Keratinocyte (primary cell): ENCODE data around the gene PIWIL1. TPM values are rescaled to one million over a fixed set of nuclear protein-coding genes. Genes with fewer than 3 reads are reported as not detected.

Source experiments
- DNase-seq: peaks from one replicate; pipeline ENCODE4 v3.0.0-alpha.2; 2011; ENCODE audit warnings: low read depth, missing footprints, low spot score
- FAIRE-seq: peaks from 2 replicates; lab custom pipeline; 2011; peaks lifted over from hg19 to GRCh38; lab: Jason Lieb, UNC
- H2AFZ ChIP-seq: 2 replicates; pipeline ENCODE4 v1.6.0; 2012; ENCODE audit warnings: low read length, control low read depth, inconsistent platforms; ENCODE audit not compliant: control insufficient read depth
- H3K27ac ChIP-seq: 2 replicates; pipeline ENCODE4 v1.5.1; 2011; ENCODE audit warnings: low read length; ENCODE audit not compliant: control insufficient read depth, insufficient read depth
- H3K27me3 ChIP-seq: 3 replicates; pipeline ENCODE4 v1.6.0; 2011; ENCODE audit warnings: low read length; ENCODE audit not compliant: control insufficient read depth, insufficient read depth; ENCODE audit errors: extremely low read depth
- H3K36me3 ChIP-seq, 2 experiments: 2 replicates in 1 of 2; 3 replicates in 1 of 2; pipeline ENCODE4 v1.5.1; 2011; ENCODE audit warnings: low read length in 2 of 2, mild to moderate bottlenecking in 1 of 2; ENCODE audit not compliant: control insufficient read depth in 2 of 2, insufficient read depth in 2 of 2; ENCODE audit errors: extremely low read depth in 1 of 2
- H3K4me1 ChIP-seq: 3 replicates; pipeline ENCODE4 v1.5.1; 2011; ENCODE audit warnings: low read length; ENCODE audit not compliant: control insufficient read depth, insufficient read depth; ENCODE audit errors: extremely low read depth
- H3K4me2 ChIP-seq: 3 replicates; pipeline ENCODE4 v1.6.0; 2011; ENCODE audit warnings: low read depth, low read length; ENCODE audit not compliant: control insufficient read depth, insufficient read depth; ENCODE audit errors: extremely low read depth
- H3K4me3 ChIP-seq, 3 experiments: fragments of 200-600 bp in 1 of 3; sonication (generic) in 1 of 3; 2 replicates in 2 of 3; 3 replicates in 1 of 3; pipeline ENCODE4 v1.5.1; 2011 to 2016; ENCODE audit warnings: low read length in 3 of 3, mild to moderate bottlenecking in 3 of 3, control low read depth in 2 of 3, inconsistent platforms in 1 of 3, low read depth in 1 of 3, mixed read lengths in 1 of 3, mixed run types in 1 of 3, moderate library complexity in 1 of 3; ENCODE audit not compliant: control insufficient read depth in 2 of 3, insufficient read depth in 2 of 3; ENCODE audit errors: extremely low read depth in 1 of 3
- H3K79me2 ChIP-seq: 2 replicates; pipeline ENCODE4 v1.6.0; 2012; ENCODE audit warnings: low read length; ENCODE audit not compliant: control insufficient read depth, insufficient read depth
- H3K9ac ChIP-seq: 3 replicates; pipeline ENCODE4 v1.6.0; 2011; ENCODE audit warnings: low read length; ENCODE audit not compliant: control insufficient read depth, insufficient read depth; ENCODE audit errors: extremely low read depth
- H3K9me1 ChIP-seq: 3 replicates; pipeline ENCODE4 v1.6.0; 2011; ENCODE audit warnings: low read length; ENCODE audit not compliant: control insufficient read depth, insufficient read depth; ENCODE audit errors: extremely low read depth
- H3K9me3 ChIP-seq: 2 replicates; pipeline ENCODE4 v1.5.1; 2012; ENCODE audit warnings: low read depth, low read length; ENCODE audit not compliant: control insufficient read depth
- H4K20me1 ChIP-seq: 3 replicates; pipeline ENCODE4 v1.6.0; 2011; ENCODE audit warnings: low read length; ENCODE audit not compliant: control insufficient read depth, insufficient read depth; ENCODE audit errors: extremely low read depth
- CTCF ChIP-seq, 3 experiments: IDR thresholded peaks in 1 of 3; conservative IDR thresholded peaks in 1 of 3; optimal IDR thresholded peaks in 1 of 3; 2 replicates in 2 of 3; 3 replicates in 1 of 3; pipeline versions ENCODE3 to v1.5.1; 2011; ENCODE audit warnings: low read length in 3 of 3, mild to moderate bottlenecking in 3 of 3, moderate library complexity in 2 of 3, control low read depth in 1 of 3, inconsistent platforms in 1 of 3; ENCODE audit not compliant: insufficient read depth in 2 of 3; ENCODE audit errors: extremely low read depth in 1 of 3
- EZH2 ChIP-seq: IDR thresholded peaks from one replicate; pipeline ENCODE4 v1.6.1; 2012; ENCODE audit warnings: inconsistent platforms, mild to moderate bottlenecking, low read length, moderate library complexity
- dilution Hi-C: fragments of 300-500 bp; cut with MboI; formaldehyde crosslinking; loops from one replicate; pipeline ENCODE4 v1.7.0; 2020; ENCODE audit warnings: low sequenced_read_pairs; ENCODE audit not compliant: extremely low pct_ligation_motif_present
- polyA plus RNA-seq, 5 experiments: library from polyadenylated mRNA; depleted of rRNA in 3 of 5; stranded (reverse) in 3 of 5; stranded (forward) in 1 of 5; unstranded in 1 of 5; fragments of >200 nt; gene quantifications; 1 replicate in 1 of 5; 2 replicates in 3 of 5; 3 replicates in 1 of 5; pipeline versions ENCODE4 v1.2.1 to v1.2.3, GENCODE V29; 2011 to 2012; ENCODE audit warnings: missing spikeins in 2 of 5, low read depth in 1 of 5, low replicate concordance in 1 of 5

The PIWIL1 gene
- polyA plus RNA-seq, 1 donor (not counting 4 experiments of a cell fraction or from before 2014, with no cell fraction given) = 0.13 TPM

GRCh38 chr12:130298322-130299021, 39.2 kb upstream of the PIWIL1 start:
- Histone ChIP-seq H3K27me3 (peaks cover 4% of the 10 kb centered on the region), H3K9me1 (no peaks in the 10 kb centered on the region), H2AFZ (no peak overlapping the region), H3K36me3 (no peaks in the 10 kb centered on the region), H3K79me2 (no peaks in the 10 kb centered on the region), H3K9ac (no peak overlapping the region), H3K27ac (no peak overlapping the region), H3K4me3 (no peak overlapping the region), H3K4me1 (no peaks in the 10 kb centered on the region), H3K9me3 (no peaks in the 10 kb centered on the region), H3K4me2 (no peak overlapping the region), H4K20me1 (no peaks in the 10 kb centered on the region)
- dilution Hi-C loops = no loop called here
- no peak for DNase-seq
- no peak for TF ChIP-seq CTCF (optimal IDR thresholded peaks at IDR 0.05 in 1 of 3, IDR thresholded peaks at IDR 0.05 in 1 of 3, conservative IDR thresholded peaks at IDR 0.05 in 1 of 3; ENCODE audit: extremely low read depth in 1 of 3, insufficient read depth in 2 of 3, low read length in 3 of 3)
- no peak for TF ChIP-seq EZH2
- FAIRE-seq = no peak

- no peaks in the 10 kb centered on the region for H3K36me3 ChIP-seq
- H3K9me1 ChIP-seq = no peaks in the 10 kb centered on the region
- no peak overlapping the region for H2AFZ ChIP-seq
- no peaks in the 10 kb centered on the region for H3K79me2 ChIP-seq
- no peak for TF ChIP-seq CTCF (optimal IDR thresholded peaks at IDR 0.05 in 1 of 3, IDR thresholded peaks at IDR 0.05 in 1 of 3, conservative IDR thresholded peaks at IDR 0.05 in 1 of 3; ENCODE audit: extremely low read depth in 1 of 3, insufficient read depth in 2 of 3, low read length in 3 of 3)
- TF ChIP-seq EZH2 = no peak
- H3K4me3 ChIP-seq = no peak overlapping the region
- H4K20me1 ChIP-seq = no peaks in the 10 kb centered on the region
- H3K27ac ChIP-seq = no peak overlapping the region
- FAIRE-seq = no peak
- no peaks in the 10 kb centered on the region for H3K9me3 ChIP-seq
- dilution Hi-C loops = no loop called here
- no peak for DNase-seq
- H3K4me1 ChIP-seq = no peaks in the 10 kb centered on the region
- H3K4me2 ChIP-seq = no peak overlapping the region
- no peak overlapping the region for H3K9ac ChIP-seq
- H3K27me3 ChIP-seq = peaks cover 4% of the 10 kb centered on the region
Measured at GRCh38 chr12:130299574-130299973, 38.1 kb upstream of the PIWIL1 start.
